HEK293T (cell line): ENCODE results near the gene TNFRSF8.

Experiments
- CTCF ChIA-PET: fragments of 350-600 bp; formaldehyde crosslinking; extraction: SDS; loops from one replicate; lab custom pipeline; 2021; ENCODE audit warnings: antibody characterized with exemption, inconsistent platforms; lab: Yijun Ruan, JAX
- POLR2A ChIA-PET: fragments of 350-600 bp; formaldehyde crosslinking; extraction: SDS; loops from one replicate; lab custom pipeline; 2020; ENCODE audit warnings: antibody characterized with exemption, inconsistent platforms; lab: Yijun Ruan, JAX
- DNase-seq: peaks from one replicate; pipeline ENCODE4 v3.0.0; 2012; ENCODE audit warnings: mixed read lengths; ENCODE audit errors: extremely low spot score
- ARNT ChIP-seq: fragments of 450-650 bp; IDR thresholded peaks from 2 replicates; pipeline ENCODE4 v1.6.1; 2017; ENCODE audit warnings: mild to moderate bottlenecking
- BHLHE40 ChIP-seq: fragments of 450-650 bp; IDR thresholded peaks from 2 replicates; pipeline ENCODE4 v1.6.1; 2016; ENCODE audit warnings: mild to moderate bottlenecking, moderate library complexity, borderline replicate concordance
- CTBP1 ChIP-seq: fragments of 450-650 bp; IDR thresholded peaks from 2 replicates; pipeline ENCODE4 v1.6.1; 2016; ENCODE audit warnings: borderline replicate concordance
- ELF4 ChIP-seq: fragments of 450-650 bp; IDR thresholded peaks from 2 replicates; pipeline ENCODE4 v1.6.1; 2017; ENCODE audit warnings: antibody characterized with exemption
- FOXA1 ChIP-seq: fragments of 450-650 bp; IDR thresholded peaks from 2 replicates; pipeline ENCODE4 v1.6.1; 2016; ENCODE audit warnings: mild to moderate bottlenecking
- FOXK2 ChIP-seq: fragments of 450-650 bp; IDR thresholded peaks from 2 replicates; pipeline ENCODE4 v1.6.1; 2016; ENCODE audit warnings: mild to moderate bottlenecking
- FOXM1 ChIP-seq: fragments of 450-650 bp; IDR thresholded peaks from 2 replicates; pipeline ENCODE4 v1.6.1; 2017; ENCODE audit warnings: mild to moderate bottlenecking, borderline replicate concordance
- HDGF ChIP-seq: fragments of 450-650 bp; IDR thresholded peaks from 2 replicates; pipeline ENCODE4 v1.6.1; 2017; ENCODE audit warnings: antibody characterized with exemption, borderline replicate concordance
- L3MBTL2 ChIP-seq: fragments of 450-650 bp; conservative IDR thresholded peaks from 2 replicates; pipeline ENCODE4 v1.6.1; 2016; ENCODE audit warnings: mild to moderate bottlenecking
- LEF1 ChIP-seq: fragments of 450-650 bp; IDR thresholded peaks from 2 replicates; pipeline ENCODE4 v1.6.1; 2017; ENCODE audit warnings: mild to moderate bottlenecking, borderline replicate concordance
- NFRKB ChIP-seq: fragments of 450-650 bp; IDR thresholded peaks from 2 replicates; pipeline ENCODE4 v1.6.1; 2016; ENCODE audit warnings: mild to moderate bottlenecking, moderate library complexity
- PKNOX1 ChIP-seq: fragments of 450-650 bp; IDR thresholded peaks from 2 replicates; pipeline ENCODE4 v1.6.1; 2016
- SP1 ChIP-seq: fragments of 450-650 bp; IDR thresholded peaks from 2 replicates; pipeline ENCODE4 v1.6.1; 2017
- SUZ12 ChIP-seq: fragments of 450-650 bp; IDR thresholded peaks from 2 replicates; pipeline ENCODE4 v1.6.1; 2016; ENCODE audit warnings: mild to moderate bottlenecking
- TARDBP ChIP-seq: fragments of 450-650 bp; IDR thresholded peaks from 2 replicates; pipeline ENCODE4 v1.6.1; 2016
- ZNF384 ChIP-seq: fragments of 450-650 bp; IDR thresholded peaks from 2 replicates; pipeline ENCODE4 v1.6.1; 2016

The TNFRSF8 gene

DNA sequence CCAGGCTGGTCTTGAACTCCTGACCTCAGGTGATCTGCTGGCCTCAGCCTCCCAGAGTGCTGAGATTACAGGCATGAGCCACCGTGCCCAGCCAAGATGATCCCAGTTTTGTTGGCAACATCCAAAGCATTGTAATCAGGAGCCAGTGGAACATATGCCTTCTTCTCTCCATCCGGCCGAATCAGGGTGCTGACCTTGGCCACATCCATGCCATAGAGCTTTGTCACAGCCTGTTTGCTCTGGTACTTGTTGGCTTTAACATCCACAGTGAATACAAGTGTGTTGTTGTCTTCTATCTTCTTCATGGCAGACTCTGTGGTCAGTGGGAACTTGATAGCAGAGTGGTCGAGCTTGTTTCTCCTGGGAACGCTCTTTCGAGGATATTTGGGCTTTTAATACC lies 17.1 kb downstream of the TNFRSF8 start:
- no peak for DNase-seq
- TF ChIP-seq FOXK2 (no peak), NFRKB (no peak), TARDBP (no peak), L3MBTL2 (no peak), SUZ12 (no peak), SP1 (no peak), FOXM1 (no peak), LEF1 (no peak), ELF4 (no peak)
- POLR2A ChIA-PET = interaction anchor here (1.1 kb wide), 2 partner anchors 170 to 172 kb away, joined by 3 to 5 read pairs; no protein-coding TSS in a partner anchor
- CTCF ChIA-PET = interaction anchor here (1.0 to 1.9 kb wide), 6 partner anchors 9 to 122 kb away, joined by 3 to 12 read pairs (median 4); partner anchors contain the start of gene MIIP

DNA sequence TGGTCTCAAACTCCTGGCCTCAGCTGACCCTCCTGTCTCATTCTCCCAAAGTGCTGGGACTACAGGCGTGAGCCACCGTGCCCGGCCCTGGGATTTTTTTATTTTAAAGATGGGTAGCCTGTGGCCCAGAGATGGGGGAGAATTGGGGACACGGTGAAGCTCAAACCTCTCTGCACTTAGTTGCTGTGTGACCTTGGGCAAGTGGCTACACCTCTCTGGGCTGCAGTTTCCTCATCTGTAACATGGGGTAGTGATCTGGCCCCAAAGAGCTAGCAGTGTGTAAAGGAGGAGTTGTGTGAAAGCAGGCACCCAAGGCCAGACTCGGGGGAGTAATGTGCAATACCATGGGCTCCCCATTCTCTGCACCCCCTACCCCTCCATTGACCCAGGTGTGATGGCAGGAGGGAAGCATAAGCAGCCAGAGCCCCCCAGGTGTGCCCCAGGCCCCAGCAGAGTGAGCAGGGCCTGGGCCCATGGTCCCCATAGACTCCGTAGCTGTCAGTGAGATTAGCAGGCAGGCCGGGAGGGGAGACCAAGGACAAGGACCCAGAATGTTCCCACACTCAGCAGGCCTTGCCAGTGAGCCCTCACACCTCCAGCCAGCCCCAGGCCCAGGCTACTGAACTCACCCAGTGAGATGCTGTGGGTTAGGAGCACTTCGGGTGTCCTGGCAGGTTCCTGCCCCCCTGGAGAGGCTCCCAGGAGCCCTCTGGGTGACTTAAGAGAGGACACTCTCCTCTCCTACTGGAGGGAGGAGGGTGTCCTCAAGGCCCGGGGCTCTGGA lies 17.9 kb downstream of the TNFRSF8 start:
- CTCF ChIA-PET = interaction anchor here (1.2 to 1.5 kb wide), 2 partner anchors 10 to 14 kb away, joined by 3 to 4 read pairs; no protein-coding TSS in a partner anchor
- no peak for DNase-seq
- POLR2A ChIA-PET = no interaction called here
- TF ChIP-seq FOXM1 (no peak), PKNOX1 (no peak), L3MBTL2 (no peak), BHLHE40 (no peak), SUZ12 (no peak), FOXA1 (no peak), HDGF (no peak), ZNF384 (no peak), FOXK2 (no peak), LEF1 (no peak), ARNT (no peak), ELF4 (no peak), SP1 (no peak), TARDBP (no peak)

- TF ChIP-seq CTBP1 (no peak), FOXM1 (no peak), FOXK2 (no peak), PKNOX1 (no peak)
- ChIA-PET CTCF (no interaction called here), POLR2A (no interaction called here)
- no peak for DNase-seq
These were observed 18.7 kb downstream of the TNFRSF8 start for GRCh38 chr1:12081648-12082396.

- POLR2A ChIA-PET = no interaction called here
- CTCF ChIA-PET = no interaction called here
- no peak for DNase-seq
- no peak for TF ChIP-seq TARDBP
- TF ChIP-seq ELF4 = no peak
- no peak for TF ChIP-seq ZNF384
- no peak for TF ChIP-seq BHLHE40
- no peak for TF ChIP-seq CTBP1
These were observed 19.9 kb downstream of the TNFRSF8 start for GRCh38 chr1:12082988-12083387.

GRCh38 chr1:12083766-12084165 lies 20.7 kb downstream of the TNFRSF8 start:
- ChIA-PET CTCF (interaction anchor here (2.1 kb wide), 1 partner anchor 16 kb away, joined by 4 read pairs; no protein-coding TSS in a partner anchor), POLR2A (no interaction called here)
- no peak for DNase-seq
- no peak for TF ChIP-seq LEF1
- TF ChIP-seq FOXM1 = no peak
- no peak for TF ChIP-seq CTBP1
- no peak for TF ChIP-seq SP1
- TF ChIP-seq NFRKB = no peak
- no peak for TF ChIP-seq SUZ12
- no peak for TF ChIP-seq ELF4
- TF ChIP-seq FOXK2 = no peak
- TF ChIP-seq TARDBP = no peak
- TF ChIP-seq ARNT = no peak
- TF ChIP-seq HDGF = no peak
- no peak for TF ChIP-seq L3MBTL2
- no peak for TF ChIP-seq BHLHE40
- no peak for TF ChIP-seq ZNF384
- no peak for TF ChIP-seq PKNOX1
- TF ChIP-seq FOXA1 = no peak

GRCh38 chr1:12085643-12086260 lies 22.6 kb downstream of the TNFRSF8 start:
- no peak for TF ChIP-seq FOXK2
- TF ChIP-seq SUZ12 = no peak
- TF ChIP-seq NFRKB = no peak
- no peak for TF ChIP-seq PKNOX1
- TF ChIP-seq L3MBTL2 = no peak
- no peak for TF ChIP-seq SP1
- no peak for TF ChIP-seq ELF4
- TF ChIP-seq FOXM1 = no peak
- ChIA-PET CTCF (interaction anchor here (2.1 kb wide), 1 partner anchor 14 kb away, joined by 4 read pairs; no protein-coding TSS in a partner anchor), POLR2A (no interaction called here)
- no peak for DNase-seq
